Endothelial cell (in vitro differentiated cells): ENCODE data around the gene CDC42EP3. TPM values are rescaled to one million over a fixed set of nuclear protein-coding genes. Genes with fewer than 3 reads are reported as not detected.

Experiments used
- DNase-seq: peaks from one replicate; pipeline ENCODE4 v3.0.0; 2021; ENCODE audit warnings: low spot score
- H3K27ac Mint-ChIP-seq: one replicate; pipeline ENCODE4 v1.8.0; 2021; ENCODE audit warnings: mixed read lengths, inconsistent platforms; ENCODE audit not compliant: unreplicated experiment
- H3K27me3 Mint-ChIP-seq: one replicate; pipeline ENCODE4 v1.8.0; 2021; ENCODE audit warnings: mild to moderate bottlenecking, moderate library complexity, mixed read lengths, inconsistent platforms; ENCODE audit not compliant: unreplicated experiment
- H3K36me3 Mint-ChIP-seq: one replicate; pipeline ENCODE4 v1.8.0; 2021; ENCODE audit warnings: mild to moderate bottlenecking, low read depth, mixed read lengths, inconsistent platforms; ENCODE audit not compliant: unreplicated experiment
- H3K4me1 Mint-ChIP-seq: one replicate; pipeline ENCODE4 v1.8.0; 2021; ENCODE audit warnings: mild to moderate bottlenecking, mixed read lengths, inconsistent platforms; ENCODE audit not compliant: unreplicated experiment
- H3K4me3 Mint-ChIP-seq: one replicate; pipeline ENCODE4 v1.8.0; 2021; ENCODE audit warnings: mild to moderate bottlenecking, mixed read lengths, inconsistent platforms; ENCODE audit not compliant: unreplicated experiment
- H3K9me3 Mint-ChIP-seq: one replicate; pipeline ENCODE4 v1.8.0; 2021; ENCODE audit warnings: mixed read lengths, inconsistent platforms; ENCODE audit not compliant: unreplicated experiment
- total RNA-seq: library from RNA; stranded (reverse); fragmentation: NEBNext Ultra II Directional; extraction: Animal tissue kit (Norgen Biotek cat#: 25700); gene quantifications from one replicate; pipeline ENCODE4 v1.2.1, GENCODE V29; 2021; ENCODE audit not compliant: unreplicated experiment
- TF ChIP-seq, protein P1 (sequence below): fragments of 200-600 bp; sonication (generic); IDR thresholded peaks from one replicate; pipeline ENCODE4 v1.5.0; 2021; ENCODE audit warnings: antibody characterized with exemption; ENCODE audit not compliant: unreplicated experiment

Gene CDC42EP3
- total RNA-seq, 1 donor from 2014 or later = 53.1 TPM

DNA sequence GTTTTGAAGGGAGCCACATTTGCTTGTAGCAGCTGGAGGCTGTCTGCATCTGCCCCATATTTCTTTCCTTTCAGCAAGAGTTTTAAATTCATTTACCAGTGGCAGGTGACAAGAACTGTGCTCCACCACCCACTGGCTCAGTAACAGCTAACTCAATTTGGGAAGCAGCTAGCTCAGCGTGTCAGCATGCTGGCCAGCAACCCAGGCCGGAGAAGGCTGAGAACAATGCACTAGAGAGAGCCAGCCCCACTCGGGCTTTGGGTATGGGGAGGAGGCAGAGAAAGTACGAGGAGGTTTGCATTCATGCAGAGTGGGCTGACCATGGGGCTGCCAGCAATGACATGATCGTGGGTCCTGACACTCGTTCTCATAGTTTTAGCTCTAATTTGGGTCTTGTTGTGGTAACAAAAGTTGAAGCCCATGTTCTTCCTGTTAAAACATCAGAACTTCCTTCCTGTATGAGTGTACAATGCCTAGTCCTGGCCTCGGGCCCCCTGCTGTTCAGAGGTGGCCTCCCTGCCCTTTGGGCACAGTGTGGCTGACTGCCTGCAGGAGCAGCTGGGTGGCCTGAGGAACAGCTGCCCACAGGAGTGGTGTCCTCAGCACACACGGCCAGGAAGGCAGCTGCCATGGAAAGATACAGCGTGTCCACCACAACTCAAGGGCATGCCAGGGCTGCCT, 23.0 kb downstream of the CDC42EP3 start:
- DNase-seq = peak; percentile 26
- Mint-ChIP-seq H3K27ac (peak overlapping the region; percentile 81), H3K4me3 (peak overlapping the region; percentile 65), H3K4me1 (peaks cover 73% of the 10 kb centered on the region), H3K36me3 (peaks cover 49% of the 10 kb centered on the region), H3K27me3 (peaks cover 11% of the 10 kb centered on the region), H3K9me3 (no peaks in the 10 kb centered on the region)
- TF ChIP-seq, protein P1, sequence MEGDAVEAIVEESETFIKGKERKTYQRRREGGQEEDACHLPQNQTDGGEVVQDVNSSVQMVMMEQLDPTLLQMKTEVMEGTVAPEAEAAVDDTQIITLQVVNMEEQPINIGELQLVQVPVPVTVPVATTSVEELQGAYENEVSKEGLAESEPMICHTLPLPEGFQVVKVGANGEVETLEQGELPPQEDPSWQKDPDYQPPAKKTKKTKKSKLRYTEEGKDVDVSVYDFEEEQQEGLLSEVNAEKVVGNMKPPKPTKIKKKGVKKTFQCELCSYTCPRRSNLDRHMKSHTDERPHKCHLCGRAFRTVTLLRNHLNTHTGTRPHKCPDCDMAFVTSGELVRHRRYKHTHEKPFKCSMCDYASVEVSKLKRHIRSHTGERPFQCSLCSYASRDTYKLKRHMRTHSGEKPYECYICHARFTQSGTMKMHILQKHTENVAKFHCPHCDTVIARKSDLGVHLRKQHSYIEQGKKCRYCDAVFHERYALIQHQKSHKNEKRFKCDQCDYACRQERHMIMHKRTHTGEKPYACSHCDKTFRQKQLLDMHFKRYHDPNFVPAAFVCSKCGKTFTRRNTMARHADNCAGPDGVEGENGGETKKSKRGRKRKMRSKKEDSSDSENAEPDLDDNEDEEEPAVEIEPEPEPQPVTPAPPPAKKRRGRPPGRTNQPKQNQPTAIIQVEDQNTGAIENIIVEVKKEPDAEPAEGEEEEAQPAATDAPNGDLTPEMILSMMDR = no peak

DNA sequence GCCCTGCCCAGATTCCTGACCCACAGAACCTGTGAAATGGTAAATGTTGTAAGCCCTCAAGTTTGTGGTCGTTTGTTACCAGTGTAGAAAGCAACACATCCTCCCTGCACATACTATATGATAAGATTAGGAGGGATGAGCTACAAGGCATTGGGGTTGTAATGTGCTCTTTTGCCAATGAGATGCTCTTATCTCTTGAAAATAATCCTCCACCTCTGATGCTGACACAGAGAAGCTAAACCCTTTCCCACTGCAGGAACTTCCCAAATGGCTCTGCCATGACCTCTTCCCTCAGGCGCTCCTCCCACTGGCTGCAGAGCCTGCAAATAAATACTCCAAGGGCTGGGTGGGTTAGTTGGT, 23.5 kb downstream of the CDC42EP3 start:
- Mint-ChIP-seq H3K4me1 (peaks cover 70% of the 10 kb centered on the region), H3K9me3 (no peaks in the 10 kb centered on the region), H3K4me3 (peak overlapping the region; percentile 65), H3K27ac (peak overlapping the region; percentile 81), H3K27me3 (peaks cover 9% of the 10 kb centered on the region), H3K36me3 (peaks cover 52% of the 10 kb centered on the region)
- TF ChIP-seq, protein P1 = no peak
- DNase-seq = no peak

DNA sequence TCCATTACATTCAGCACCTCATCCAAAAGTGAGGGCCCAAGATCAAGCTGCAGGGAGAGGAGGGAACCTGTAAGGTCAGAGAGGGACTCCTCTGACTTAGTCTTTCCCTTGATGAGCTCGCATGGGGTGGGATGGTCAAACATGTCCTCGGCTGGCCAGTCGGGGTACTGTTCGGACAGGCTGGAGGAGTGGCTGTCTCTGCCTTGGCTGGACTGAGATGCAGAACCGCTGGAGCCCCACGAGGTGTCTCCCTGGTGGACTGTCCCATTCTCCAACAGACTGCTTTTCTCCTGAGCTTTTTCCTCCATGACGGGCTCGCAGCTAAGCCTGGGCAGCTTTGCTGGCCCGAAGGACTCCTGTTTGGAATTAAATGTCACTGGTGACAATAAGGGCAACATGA, 25.6 kb downstream of the CDC42EP3 start:
- no peaks in the 10 kb centered on the region for H3K9me3 Mint-ChIP-seq
- H3K27me3 Mint-ChIP-seq = peaks cover 9% of the 10 kb centered on the region
- H3K4me3 Mint-ChIP-seq = no peak overlapping the region
- TF ChIP-seq, protein P1 = no peak
- peaks cover 64% of the 10 kb centered on the region for H3K36me3 Mint-ChIP-seq
- DNase-seq = no peak
- H3K27ac Mint-ChIP-seq = no peak overlapping the region
- H3K4me1 Mint-ChIP-seq = peaks cover 53% of the 10 kb centered on the region

DNA sequence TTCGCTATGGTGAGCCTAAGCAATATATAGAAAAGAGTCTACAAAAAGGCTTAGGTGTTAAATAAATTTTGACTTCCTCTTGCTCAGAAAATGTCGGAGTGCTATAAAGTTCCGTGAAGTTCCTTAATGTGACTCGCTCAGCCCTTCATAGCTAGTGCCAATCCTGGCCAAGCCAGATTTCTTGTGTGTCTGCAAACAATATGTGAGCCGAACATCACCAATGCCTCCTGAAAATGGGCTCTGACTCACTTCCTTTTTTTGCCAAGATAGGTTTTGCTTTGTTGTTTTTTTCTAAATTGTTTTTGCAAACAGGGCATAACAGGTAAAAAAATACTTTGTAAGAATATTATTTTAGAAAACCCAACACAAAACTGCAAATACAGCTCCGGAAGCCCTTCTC, 26.1 kb downstream of the CDC42EP3 start:
- Mint-ChIP-seq H3K36me3 (peaks cover 64% of the 10 kb centered on the region), H3K4me3 (peak overlapping the region; percentile 57), H3K27me3 (peaks cover 6% of the 10 kb centered on the region), H3K9me3 (no peaks in the 10 kb centered on the region), H3K4me1 (peaks cover 51% of the 10 kb centered on the region), H3K27ac (no peak overlapping the region)
- DNase-seq = no peak
- TF ChIP-seq, protein P1 = no peak

DNA sequence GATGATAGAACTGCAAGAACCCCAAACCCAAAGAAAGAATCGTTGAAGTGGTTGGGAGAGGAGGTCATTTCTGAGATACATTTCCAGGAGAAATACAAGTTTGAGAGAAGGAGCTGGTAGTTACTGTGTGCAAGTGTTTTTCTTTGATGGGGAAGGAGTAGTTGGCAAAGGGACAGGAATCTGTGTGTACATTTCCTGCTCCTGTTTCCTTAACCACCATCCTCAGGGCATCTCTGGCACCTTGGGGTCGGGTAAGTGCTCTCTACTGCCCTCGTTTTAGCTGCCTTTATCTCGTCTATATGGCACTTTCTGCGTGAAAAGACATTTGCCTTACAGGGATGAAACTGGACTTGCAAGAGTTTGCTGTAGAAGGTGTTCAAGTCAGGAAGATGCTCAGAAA, 27.3 kb downstream of the CDC42EP3 start:
- Mint-ChIP-seq H3K27ac (no peak overlapping the region), H3K9me3 (no peaks in the 10 kb centered on the region), H3K4me1 (peaks cover 42% of the 10 kb centered on the region), H3K27me3 (peaks cover 2% of the 10 kb centered on the region), H3K36me3 (peaks cover 59% of the 10 kb centered on the region), H3K4me3 (peak overlapping the region; percentile 14)
- TF ChIP-seq, protein P1 = no peak
- DNase-seq = no peak
